ENCODE results near the gene LCN9. TPM values are rescaled to one million over a fixed set of nuclear protein-coding genes. Genes with fewer than 3 reads are reported as not detected.

The LCN9 gene
- total and polyA plus RNA-seq, 9 of the 15 experiments (the other 6 are each of a cell fraction or from before 2014, with no cell fraction given): not detected

GRCh38 chr9:135693771-135694170 is 30.7 kb downstream of the LCN9 start (continued):
- no peak for TF ChIP-seq ATF6 (CRISPR knock-in tag; IDR thresholded peaks at IDR 0.05)
- no peak for TF ChIP-seq NR2C1 (IDR thresholded peaks at IDR 0.05)
- TF ChIP-seq NR2C1 (tag; IDR thresholded peaks at IDR 0.05): no peak
- no peak for TF ChIP-seq ZNF507 (tag; conservative IDR thresholded peaks at IDR 0.05)
- no peak for TF ChIP-seq ELK3 (CRISPR knock-in tag; IDR thresholded peaks at IDR 0.05)
- no peak for TF ChIP-seq FOXA3 (CRISPR knock-in tag; conservative IDR thresholded peaks at IDR 0.05 in 1 of 2, IDR thresholded peaks at IDR 0.05 in 1 of 2)

- CTCF ChIA-PET (ENCODE audit: low intra/inter-chr PET ratio): interaction anchor here (0.5 kb wide), 1 partner anchor 358 kb away, joined by 3 read pairs; no protein-coding TSS in a partner anchor
These were observed 31.3 kb downstream of the LCN9 start for GRCh38 chr9:135694414-135694813.

More at GRCh38 chr9:135694414-135694813, 31.3 kb downstream of the LCN9 start:
- no peaks in the 10 kb centered on the region for H3K36me3 ChIP-seq (ENCODE audit: control insufficient read depth, insufficient read depth, low read length)
- no peaks in the 10 kb centered on the region; the same call in 1 of the 2 replicates for H3K9me3 ChIP-seq (replicated peaks; ENCODE audit: control insufficient read depth, insufficient read depth, low read depth, low read length)
- ATAC-seq (no peak), DNase-seq (ENCODE audit: extremely low read depth in 1 of 4, low spot score in 3 of 4) (no peak), FAIRE-seq (no peak)
- H2AFZ ChIP-seq (ENCODE audit: low read depth, low read length): no peak overlapping the region
- peaks cover 0 to 33% of the 10 kb centered on the region in 2 experiments; a peak in 1 of 5 replicates for H3K4me1 ChIP-seq (replicated peaks in 1 of 2; ENCODE audit: control insufficient read depth in 2 of 2, insufficient read depth in 2 of 2, low read length in 2 of 2)
- H3K9me1 ChIP-seq (ENCODE audit: control insufficient read depth, insufficient read depth, low read length): no peaks in the 10 kb centered on the region
- WGBS (ENCODE audit: insufficient coverage, low coverage, missing lambda C conversion rate): 0% methylated on average over 8 of the region's 18 CpGs
- H3K4me2 ChIP-seq (ENCODE audit: insufficient read depth, low read length): no peak overlapping the region
- in situ Hi-C loops (cut with MboI): no loop called here
- no peaks in the 10 kb centered on the region for H3K79me2 ChIP-seq (ENCODE audit: control insufficient read depth, insufficient read depth, low read length)
- no TSS peak for BruUV-seq (replicated peaks)
- POLR2A ChIA-PET: no interaction called here
- no peak overlapping the region for H3K27ac ChIP-seq (ENCODE audit: extremely low read depth, low read depth, low read length)
- no peak overlapping the region; a peak in 1 of 4 replicates for H3K9ac ChIP-seq (ENCODE audit: insufficient read depth in 1 of 2, low read depth in 2 of 2, low read length in 2 of 2)
- TF ChIP-seq IRF2 (CRISPR knock-in tag; IDR thresholded peaks at IDR 0.05): no peak
- H4K20me1 ChIP-seq (replicated peaks; ENCODE audit: control insufficient read depth, insufficient read depth, low read length): peaks cover 7% of the 10 kb centered on the region; the same call in 1 of the 2 replicates
- H3K4me3 ChIP-seq: no peak overlapping the region
- peaks cover 28 to 77% of the 10 kb centered on the region in 2 experiments; a peak in 4 of 5 replicates for H3K27me3 ChIP-seq (ENCODE audit: control insufficient read depth in 2 of 2, insufficient read depth in 2 of 2, low read length in 2 of 2)
- intact Hi-C loops (cut with micrococcal nuclease): no loop called here

Data from K562 (cell line).